ENCODE results near the gene ZNF23.

GRCh38 chr16:71499775-71500364 lies 37.8 kb upstream of the ZNF23 start:
- TF ChIP-seq CEBPB (IDR thresholded peaks at IDR 0.05; ENCODE audit: borderline replicate concordance in 1 of 2, low read depth in 2 of 2, low read length in 2 of 2) (no peak), ZBTB4 (CRISPR knock-in tag; IDR thresholded peaks at IDR 0.05) (no peak), SREBF2 (IDR thresholded peaks at IDR 0.05; ENCODE audit: low read length) (no peak), SPI1 (IDR thresholded peaks at IDR 0.05; ENCODE audit: borderline replicate concordance, insufficient read depth, low read depth, low read length) (no peak), TCF12 (IDR thresholded peaks at IDR 0.05; ENCODE audit: low read depth, low read length) (no peak), IRF3 (IDR thresholded peaks at IDR 0.05) (no peak), SMC3 (IDR thresholded peaks at IDR 0.05; ENCODE audit: borderline replicate concordance, low read length) (peak; percentile 77; the same call in 1 of the 2 replicates), NR2C2 (IDR thresholded peaks at IDR 0.05; ENCODE audit: borderline replicate concordance, control insufficient read depth, insufficient read length, low read depth) (no peak)
- TF ChIP-seq, protein P1, sequence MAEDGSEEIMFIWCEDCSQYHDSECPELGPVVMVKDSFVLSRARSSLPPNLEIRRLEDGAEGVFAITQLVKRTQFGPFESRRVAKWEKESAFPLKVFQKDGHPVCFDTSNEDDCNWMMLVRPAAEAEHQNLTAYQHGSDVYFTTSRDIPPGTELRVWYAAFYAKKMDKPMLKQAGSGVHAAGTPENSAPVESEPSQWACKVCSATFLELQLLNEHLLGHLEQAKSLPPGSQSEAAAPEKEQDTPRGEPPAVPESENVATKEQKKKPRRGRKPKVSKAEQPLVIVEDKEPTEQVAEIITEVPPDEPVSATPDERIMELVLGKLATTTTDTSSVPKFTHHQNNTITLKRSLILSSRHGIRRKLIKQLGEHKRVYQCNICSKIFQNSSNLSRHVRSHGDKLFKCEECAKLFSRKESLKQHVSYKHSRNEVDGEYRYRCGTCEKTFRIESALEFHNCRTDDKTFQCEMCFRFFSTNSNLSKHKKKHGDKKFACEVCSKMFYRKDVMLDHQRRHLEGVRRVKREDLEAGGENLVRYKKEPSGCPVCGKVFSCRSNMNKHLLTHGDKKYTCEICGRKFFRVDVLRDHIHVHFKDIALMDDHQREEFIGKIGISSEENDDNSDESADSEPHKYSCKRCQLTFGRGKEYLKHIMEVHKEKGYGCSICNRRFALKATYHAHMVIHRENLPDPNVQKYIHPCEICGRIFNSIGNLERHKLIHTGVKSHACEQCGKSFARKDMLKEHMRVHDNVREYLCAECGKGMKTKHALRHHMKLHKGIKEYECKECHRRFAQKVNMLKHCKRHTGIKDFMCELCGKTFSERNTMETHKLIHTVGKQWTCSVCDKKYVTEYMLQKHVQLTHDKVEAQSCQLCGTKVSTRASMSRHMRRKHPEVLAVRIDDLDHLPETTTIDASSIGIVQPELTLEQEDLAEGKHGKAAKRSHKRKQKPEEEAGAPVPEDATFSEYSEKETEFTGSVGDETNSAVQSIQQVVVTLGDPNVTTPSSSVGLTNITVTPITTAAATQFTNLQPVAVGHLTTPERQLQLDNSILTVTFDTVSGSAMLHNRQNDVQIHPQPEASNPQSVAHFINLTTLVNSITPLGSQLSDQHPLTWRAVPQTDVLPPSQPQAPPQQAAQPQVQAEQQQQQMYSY (CRISPR knock-in tag; IDR thresholded peaks at IDR 0.05) = no peak
- TF ChIP-seq, protein P2, sequence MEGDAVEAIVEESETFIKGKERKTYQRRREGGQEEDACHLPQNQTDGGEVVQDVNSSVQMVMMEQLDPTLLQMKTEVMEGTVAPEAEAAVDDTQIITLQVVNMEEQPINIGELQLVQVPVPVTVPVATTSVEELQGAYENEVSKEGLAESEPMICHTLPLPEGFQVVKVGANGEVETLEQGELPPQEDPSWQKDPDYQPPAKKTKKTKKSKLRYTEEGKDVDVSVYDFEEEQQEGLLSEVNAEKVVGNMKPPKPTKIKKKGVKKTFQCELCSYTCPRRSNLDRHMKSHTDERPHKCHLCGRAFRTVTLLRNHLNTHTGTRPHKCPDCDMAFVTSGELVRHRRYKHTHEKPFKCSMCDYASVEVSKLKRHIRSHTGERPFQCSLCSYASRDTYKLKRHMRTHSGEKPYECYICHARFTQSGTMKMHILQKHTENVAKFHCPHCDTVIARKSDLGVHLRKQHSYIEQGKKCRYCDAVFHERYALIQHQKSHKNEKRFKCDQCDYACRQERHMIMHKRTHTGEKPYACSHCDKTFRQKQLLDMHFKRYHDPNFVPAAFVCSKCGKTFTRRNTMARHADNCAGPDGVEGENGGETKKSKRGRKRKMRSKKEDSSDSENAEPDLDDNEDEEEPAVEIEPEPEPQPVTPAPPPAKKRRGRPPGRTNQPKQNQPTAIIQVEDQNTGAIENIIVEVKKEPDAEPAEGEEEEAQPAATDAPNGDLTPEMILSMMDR (IDR thresholded peaks at IDR 0.05 in 2 of 3, conservative IDR thresholded peaks at IDR 0.05 in 1 of 3; ENCODE audit: control insufficient read depth in 2 of 3, extremely low read depth in 1 of 3, insufficient read depth in 1 of 3, low read depth in 3 of 3, low read length in 3 of 3) = peak; percentile 65 to 87 (median 79)
- TF ChIP-seq, protein P3, sequence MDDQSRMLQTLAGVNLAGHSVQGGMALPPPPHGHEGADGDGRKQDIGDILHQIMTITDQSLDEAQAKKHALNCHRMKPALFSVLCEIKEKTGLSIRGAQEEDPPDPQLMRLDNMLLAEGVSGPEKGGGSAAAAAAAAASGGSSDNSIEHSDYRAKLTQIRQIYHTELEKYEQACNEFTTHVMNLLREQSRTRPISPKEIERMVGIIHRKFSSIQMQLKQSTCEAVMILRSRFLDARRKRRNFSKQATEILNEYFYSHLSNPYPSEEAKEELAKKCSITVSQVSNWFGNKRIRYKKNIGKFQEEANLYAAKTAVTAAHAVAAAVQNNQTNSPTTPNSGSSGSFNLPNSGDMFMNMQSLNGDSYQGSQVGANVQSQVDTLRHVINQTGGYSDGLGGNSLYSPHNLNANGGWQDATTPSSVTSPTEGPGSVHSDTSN (IDR thresholded peaks at IDR 0.05; ENCODE audit: insufficient replicate concordance, low read depth, low read length) = no peak

Measured in GM12878 (cell line).